Erythroblast (primary cell): ENCODE data around the gene FOXB2.

ENCODE experiments used
- GATA1 ChIP-seq: IDR thresholded peaks from 2 replicates; pipeline ENCODE4 v1.6.1; 2011; ENCODE audit warnings: low read depth, mild to moderate bottlenecking, control low read depth, low read length, moderate library complexity
- POLR2A ChIP-seq: IDR thresholded peaks from 2 replicates; pipeline ENCODE4 v1.6.1; 2011; ENCODE audit warnings: mild to moderate bottlenecking, low read length

DNA sequence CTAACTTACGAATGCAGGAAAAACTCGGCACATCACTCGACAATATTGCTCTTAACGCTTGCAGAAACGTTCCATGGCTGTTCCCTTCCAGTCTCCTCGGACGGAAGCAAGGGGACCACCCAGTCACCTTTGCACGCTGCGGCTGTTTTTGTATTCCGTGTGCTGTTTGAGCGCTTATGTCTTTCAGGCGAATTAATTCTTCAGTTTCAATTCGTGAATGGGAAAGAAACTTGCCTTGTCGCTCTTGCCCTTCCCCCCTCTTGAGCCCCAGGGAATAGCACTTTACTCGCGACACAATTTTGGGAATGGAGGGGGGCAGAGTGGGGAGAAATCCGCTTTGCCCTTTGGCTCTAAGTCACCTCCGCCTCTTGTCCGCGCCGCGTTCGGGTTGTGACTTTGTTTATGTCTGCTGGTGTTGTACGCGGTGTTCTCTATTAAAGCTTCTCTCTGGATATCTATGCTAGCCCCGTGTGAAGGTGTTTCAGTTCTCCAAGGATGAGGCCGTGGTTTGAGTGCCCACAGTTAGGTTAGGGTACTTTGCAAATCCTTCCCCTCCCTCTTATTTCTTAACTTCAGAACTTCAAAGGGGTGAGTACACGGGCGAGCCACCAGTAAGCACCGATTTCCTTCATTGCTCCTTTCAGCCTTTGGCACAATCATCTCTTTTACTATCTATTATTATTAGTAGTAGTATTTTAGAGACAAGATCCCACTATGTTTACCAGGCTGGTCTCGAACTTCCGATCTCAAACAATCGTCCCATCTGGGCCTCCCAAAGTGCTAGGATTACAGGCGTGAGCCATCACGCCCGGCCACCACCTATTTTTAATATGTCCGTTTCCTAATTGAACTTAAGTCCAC lies 2.7 kb downstream of the FOXB2 start:
- TF ChIP-seq POLR2A (no peak), GATA1 (no peak)
